Hematopoietic multipotent progenitor cell treated with erythropoietin and hydrocortisone succinate and interleukin-3 and kit ligand, for 15 days (in vitro differentiated cells): ENCODE measurements around the gene LRRC1.

Experiments
- DNase-seq: peaks from one replicate; pipeline ENCODE4 v3.0.0-alpha.2; 2015; ENCODE audit warnings: low spot score

Gene LRRC1

DNA sequence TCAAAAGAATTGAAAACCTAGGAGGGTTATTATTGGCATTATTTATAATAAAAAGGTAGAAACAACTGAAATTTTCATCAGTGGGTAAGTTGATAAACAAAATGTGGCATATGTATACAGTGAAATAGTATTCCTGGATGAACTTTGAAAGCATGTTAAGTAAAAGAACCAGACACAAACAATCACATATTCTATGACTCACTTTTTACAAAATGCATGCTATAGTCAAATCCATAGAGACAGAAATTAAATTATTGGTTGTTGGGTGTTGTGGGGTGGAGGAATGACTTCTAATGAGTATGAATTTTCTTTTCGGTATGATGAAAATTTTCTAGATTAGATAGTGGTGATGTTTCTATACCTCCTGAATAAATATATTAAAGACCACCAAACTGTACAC, 94.6 kb downstream of the LRRC1 start:
- DNase-seq, result no peak

DNA sequence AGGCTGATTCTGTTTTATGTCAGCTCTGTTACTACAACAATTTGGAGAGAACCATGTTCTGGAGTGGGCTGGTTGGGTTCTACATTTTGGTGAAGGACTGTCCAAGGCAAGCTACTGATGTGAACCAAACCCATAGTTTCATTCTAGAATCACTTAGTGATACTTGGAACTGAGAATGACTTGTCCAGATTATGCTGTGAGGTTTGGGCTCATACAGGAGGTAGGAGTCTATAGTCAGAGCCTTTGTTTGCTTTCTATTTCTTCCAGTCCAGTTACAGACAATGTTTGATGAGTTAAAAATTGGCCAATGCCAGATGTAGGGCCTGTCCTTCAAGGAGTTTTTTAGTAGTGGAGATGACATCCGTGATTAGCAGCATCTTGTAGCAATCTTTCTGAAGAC, 97.9 kb downstream of the LRRC1 start:
- DNase-seq, result no peak

DNA sequence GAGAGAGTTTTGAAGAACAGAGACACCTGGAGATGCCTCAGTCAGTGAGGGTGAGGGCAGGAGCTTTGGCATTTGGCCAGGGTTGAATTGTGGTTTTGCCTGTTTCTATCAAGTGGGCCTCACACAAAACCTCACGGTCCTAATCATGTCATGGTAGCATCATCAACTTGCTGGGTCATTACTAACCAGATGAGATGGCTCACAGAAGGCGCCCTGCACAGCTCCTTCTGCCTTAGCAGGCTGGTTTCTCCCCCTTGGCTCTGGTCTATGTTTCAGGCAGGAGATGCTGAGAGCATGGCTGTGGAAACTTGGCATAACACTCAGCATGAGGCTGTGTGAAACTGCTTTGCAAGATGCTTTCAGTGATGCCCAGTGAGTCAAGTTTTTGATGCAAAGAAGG, 99.3 kb downstream of the LRRC1 start:
- DNase-seq, result no peak

DNA sequence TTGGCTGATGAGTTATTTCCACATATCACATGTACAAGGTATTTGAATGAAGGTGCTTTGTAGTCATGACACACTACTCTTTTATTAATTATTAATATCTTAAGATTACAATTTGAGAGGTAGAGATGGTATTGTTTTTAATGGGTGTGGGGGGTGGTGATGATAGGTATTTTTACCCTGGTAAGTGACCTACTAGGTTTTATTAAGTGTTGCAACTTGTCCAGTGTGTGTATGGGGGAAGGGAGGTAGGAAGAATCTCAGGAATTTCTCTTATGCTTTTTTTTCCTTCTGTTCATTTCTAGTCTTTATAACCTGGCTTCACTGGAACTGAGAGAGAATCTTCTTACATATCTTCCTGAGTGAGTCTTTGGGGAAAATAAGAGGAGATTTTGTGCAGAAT, 101.4 kb downstream of the LRRC1 start:
- DNase-seq, result no peak

DNA sequence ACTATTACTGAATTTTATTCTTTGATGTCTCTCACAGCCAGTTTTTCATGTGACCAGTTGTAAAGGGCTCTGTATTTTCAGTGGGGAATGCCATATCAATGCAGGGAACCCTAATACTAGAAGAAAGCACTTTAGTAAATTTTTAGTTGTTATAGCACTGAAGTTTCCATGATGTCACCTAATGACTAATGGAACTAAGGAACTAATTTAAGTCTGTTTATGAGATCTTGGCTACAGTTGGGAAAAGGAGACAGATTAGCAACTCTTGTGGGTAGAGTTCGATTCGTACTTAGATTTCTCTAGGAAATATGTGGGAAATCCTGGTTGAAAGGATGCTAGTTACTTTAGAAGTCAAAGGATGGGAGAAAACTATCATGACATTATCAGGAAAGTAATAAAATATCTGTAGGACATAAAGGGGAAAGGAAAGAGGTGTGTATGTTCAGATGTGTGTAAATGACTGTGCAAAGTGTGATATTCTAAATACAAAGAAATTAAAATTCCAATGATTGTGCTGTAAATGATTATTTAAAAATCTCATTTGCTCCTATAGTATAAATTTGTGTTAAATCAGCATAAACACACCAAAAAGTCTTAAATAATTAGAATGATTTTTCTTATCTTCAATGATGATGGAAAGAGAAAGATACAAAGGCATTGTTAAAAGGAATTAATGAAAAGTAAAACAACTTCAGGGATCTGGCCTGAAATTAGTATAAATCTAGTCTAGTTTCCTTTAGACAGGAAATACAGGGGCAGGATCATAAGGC, 103.4 kb downstream of the LRRC1 start:
- no peak for DNase-seq

DNA sequence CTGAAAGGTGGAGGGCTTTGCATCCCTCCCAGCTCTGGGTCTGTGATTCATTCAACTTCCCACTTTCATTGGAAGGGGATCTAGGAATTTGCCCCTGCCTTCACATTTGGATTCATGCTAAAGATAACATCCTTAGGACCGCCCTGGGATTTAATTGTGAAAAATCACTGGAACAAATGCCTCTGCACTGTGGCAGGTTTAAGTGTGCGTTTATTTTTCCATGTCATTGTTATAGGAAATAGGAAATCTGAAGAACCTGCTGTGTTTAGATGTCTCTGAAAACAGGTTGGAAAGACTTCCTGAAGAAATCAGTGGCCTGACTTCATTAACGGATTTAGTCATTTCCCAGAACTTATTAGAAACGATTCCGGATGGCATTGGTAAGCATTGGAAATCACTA, 104.7 kb downstream of the LRRC1 start:
- no peak for DNase-seq

DNA sequence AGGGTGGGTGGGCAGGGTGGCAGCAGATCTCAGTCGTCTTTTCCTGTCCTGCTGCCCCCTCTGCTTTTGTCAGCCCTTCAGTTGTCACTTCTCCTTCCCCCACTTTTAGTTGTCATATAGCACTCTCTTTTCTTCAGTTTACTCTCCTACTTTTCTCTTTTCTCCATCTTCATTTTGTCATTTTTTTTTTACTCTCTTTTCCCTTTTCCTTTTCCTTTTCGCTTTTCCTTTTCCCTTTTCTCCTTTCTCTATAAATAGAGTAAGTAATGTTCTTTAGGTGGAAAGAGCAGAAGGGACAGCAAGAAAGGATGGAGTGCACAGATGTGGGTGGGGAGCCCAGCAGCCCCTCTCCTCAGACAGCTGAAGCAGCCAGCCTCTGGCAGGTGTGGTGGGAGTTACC, 108.6 kb downstream of the LRRC1 start:
- no peak for DNase-seq

DNA sequence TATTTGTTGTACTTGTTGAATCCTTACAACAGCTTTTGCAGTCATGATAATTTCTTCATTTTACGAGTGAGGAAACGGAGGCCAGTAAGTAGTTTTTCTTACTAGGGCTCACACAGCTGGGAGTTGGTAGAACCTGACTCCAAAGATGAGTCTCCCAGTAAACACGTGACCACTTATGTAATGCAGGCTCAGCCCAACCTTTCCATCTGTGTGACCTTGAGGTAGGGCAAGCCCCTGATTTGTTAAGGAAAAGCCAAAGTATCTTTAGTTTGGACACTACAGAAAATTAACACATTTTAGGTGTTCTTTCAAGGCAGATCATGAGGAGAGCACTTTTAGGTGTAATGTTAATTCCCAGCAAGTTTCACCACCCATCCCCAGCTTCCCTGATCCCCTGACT, 111.3 kb downstream of the LRRC1 start:
- no peak for DNase-seq

DNA sequence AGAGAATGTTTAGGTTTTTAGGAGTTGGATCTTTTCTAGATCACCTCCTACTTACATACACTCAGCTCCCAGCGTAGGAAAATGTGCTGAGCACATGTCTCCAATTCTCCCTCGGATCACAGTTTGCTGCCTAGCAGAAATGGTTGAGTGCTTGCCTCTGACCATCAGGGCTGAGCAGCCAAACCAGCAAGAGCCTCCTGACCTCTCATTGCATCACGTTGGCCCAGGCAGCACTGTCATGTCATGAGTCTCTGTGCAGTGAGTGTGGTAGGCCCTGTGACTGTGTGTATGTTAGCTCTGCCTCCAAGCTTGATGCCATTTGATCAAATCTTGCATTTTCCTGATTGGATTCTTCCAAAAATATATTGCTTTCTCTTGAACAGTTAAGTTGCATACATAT, 112.0 kb downstream of the LRRC1 start:
- no peak for DNase-seq

DNA sequence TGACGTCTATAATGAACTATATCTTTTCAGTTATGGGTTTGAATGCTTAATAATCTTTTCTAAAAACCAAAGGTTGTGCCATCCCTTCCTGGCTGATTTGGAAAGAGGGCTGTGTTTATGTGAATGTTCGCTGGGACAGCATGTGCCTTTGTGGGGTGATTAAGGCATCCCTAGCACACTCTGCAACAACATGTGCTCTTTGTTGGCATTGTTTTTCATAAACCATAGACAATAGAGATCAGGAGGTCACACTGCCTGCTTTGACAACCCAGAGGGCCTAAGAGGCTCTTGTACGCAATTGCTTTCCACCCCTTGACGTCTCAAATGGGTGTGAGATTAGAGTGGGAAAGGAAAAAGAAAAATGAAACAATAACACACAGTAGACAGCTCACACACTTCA, 116.0 kb downstream of the LRRC1 start:
- no peak for DNase-seq

DNA sequence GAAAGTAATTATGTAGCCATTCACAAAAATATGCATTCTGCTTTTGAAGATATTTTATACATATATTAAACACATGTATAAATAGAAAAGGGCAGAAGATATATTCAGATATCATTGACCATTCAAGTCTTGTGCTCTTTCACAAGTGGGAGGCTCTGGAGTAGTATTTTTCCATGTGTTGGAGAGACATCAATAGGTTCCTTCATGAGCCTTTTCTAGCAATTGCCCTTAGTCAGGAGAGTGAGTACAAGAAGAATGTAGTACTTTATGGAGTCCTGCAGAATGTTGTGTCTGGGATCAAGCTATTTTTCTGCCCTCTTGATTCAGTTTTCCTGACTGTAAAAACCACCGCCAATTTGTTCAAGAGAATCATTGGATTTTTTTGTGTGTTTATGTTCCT, 117.9 kb downstream of the LRRC1 start:
- no peak for DNase-seq

DNA sequence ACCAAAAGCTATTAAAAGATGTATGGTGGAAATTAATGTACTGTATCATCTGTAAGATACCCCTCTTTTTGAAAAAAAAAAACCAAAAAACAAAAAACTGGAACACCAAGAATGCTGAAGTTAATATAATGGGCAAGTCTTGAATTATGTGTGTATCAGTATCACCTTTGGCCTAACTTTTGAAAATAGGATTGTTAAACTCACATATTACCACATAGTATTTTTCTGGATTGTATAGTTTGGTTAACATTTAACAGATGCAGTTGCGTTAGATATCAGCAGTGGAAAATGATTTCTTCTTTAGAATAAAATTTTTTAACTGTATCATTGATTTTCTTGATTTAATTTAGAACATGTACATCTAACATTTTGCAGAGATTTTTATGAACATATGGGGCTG, 118.5 kb downstream of the LRRC1 start:
- DNase-seq, result no peak

DNA sequence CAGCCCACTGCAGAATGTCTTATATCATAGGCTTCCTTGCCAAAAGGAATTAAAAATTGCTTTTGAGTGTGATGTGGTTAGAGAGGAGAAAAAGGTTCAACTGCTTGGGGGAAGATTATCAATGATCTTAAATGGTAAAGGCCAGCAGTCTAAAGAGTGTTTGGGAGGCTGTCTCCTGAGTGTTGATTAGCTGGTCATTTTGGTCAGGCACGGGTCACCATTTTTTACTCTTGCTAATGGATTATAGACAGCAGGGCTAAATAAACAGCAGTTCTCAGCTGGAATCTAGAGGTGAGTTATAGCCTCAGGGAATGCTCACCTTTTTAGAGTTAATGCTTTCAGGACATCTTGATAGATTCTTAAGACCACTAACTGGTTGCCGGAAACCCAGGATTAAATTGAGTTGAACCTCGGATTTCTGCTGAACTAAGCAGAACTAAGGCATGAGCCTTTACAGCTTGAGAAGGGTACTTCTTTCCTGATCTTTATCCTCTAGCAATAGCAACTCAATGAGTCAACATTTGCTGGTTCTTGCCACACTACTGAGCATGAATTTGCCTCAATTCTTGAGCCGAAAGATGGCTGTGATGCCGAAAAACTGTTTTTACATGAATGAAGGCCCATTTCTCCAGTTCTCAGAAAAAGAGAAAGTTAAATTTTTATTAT, 120.4 kb downstream of the LRRC1 start:
- no peak for DNase-seq

DNA sequence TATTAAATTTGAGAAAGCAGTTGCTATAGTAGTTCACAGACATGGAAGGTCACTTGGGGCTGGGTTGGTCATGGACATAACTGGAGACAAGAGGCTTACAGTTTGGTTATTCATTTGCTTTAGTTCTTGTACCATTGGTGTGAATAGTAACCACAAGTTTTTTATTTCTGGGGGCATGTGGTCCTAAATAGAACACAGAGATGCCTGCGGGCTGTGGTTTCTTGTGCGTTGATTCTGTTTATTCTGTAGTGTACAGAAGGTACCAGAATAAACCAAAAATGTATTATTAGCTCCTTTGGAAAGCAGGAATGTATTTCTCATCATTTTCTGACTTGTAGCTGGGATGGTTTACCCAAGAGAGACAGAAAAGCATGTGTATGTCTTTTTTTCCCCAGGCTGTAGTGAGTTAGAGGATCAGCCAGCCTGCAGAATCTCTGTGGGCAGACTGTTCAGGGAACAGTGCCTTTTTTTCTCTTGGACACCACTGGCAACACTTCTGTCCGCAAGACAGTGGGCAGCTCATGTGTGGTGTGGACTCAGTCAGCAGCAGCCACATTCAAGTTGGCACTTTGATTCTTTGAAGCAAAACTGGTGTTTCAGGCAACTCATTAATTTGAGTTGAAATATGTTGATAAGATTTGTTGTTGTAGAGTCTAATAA, 122.1 kb downstream of the LRRC1 start:
- DNase-seq, result no peak

DNA sequence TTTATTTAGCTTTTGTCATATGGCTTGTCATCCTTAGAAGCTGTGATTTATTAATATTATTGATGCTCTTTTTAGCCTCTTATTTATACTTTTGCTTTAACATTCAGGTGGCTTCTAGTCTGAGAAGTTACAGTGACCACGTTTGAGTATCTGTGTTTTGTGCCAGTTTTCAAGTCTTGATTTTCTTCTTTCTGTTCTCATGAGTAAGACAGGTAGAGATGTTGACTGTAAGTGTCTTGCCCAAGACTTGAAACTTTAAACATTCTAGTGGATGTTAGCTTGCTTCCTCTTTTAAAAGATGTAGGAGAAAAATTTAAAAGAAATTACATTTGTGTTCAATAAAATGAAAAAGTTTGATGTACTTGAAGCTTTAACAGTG, 122.6 kb downstream of the LRRC1 start:
- no peak for DNase-seq

DNA sequence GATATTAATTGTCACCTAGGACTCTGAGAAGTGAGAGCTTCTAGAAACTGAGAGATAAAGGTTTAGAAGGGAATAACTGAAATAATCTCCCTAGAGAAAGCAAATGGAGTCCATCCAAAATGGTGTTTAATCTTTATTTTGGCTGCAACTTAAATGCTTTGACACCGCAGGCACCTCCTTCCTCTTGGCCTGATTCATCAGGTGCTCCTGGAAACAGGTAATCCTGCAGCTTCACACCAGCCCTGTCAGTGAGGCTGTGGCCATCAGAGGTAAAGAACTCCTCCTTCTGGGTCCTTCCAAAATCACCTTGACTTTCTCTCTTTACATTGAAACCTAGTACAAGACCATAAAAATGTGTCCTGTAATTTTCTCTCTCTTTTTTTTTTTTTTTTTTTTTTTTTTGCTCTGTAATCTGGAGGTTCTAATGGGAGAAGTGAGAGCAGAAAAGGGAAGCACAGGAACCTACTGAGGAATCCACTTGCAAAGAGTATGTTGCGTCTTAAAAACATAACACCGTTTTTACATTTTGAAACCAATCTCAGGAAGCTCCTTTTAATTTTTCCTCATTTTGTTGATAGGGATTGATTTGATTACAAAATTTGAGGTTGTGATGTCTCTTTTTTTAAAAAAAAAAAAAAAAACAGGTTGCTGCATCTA, 124.2 kb downstream of the LRRC1 start:
- DNase-seq, result no peak

DNA sequence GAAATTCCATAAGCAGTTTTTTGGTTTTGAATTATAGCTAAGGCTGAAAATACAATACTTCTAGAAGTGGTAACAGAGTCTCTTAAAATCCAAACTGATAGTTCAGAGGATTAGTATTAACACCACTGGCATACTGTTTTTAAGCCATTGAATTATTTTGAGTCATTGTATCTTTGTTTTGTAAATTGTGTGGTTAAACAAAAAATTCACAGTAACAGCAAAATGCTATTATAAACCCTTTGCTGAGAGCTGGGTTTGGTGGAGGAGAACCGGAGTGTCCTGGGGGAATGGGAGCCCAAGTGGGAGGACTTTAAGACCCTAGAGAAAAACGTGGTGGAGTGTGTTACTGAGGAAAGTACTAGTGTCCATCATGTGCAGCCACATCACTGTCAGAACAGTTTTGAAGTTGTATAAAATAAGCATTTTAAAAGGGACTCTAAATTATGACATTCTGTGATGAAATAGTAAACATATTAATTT, 125.1 kb downstream of the LRRC1 start:
- no peak for DNase-seq

DNA sequence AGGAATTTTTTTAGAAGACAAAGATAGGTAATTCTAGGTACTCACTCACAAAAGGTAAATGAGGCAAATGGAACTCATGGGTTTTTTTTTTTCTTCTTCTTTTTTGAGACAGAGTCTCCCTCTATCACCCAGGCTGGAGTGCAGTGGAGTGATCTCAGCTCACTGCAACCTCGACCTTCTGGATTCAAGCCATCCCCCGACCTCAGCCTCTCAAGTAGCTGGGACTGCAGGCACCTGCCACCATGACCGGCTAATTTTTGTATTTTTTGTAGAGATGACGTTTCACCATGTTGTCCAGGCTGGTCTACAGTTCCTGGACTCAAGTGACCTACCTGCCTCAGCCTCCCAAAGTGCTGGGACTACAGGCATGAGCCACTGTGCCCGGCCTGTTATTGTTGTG, 126.1 kb downstream of the LRRC1 start:
- DNase-seq, result no peak

DNA sequence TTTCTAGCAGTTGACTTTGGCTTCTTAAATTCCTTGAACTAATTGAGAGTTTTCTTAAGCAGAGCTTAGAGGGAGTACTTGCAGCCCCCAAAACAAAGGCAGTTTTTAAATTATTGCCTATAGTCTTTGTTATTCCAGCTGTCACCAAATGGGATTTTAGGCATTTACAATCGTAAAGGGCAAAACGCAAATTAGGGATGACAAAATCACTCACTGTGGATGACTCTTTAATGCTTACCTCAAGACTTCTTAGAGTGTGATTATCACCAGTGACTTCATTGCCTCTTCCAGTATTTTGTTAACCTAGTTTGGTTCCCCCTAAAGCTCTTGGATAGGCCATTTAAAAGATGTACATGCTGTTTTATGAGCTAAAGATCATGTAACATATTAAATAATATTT, 126.8 kb downstream of the LRRC1 start:
- no peak for DNase-seq

DNA sequence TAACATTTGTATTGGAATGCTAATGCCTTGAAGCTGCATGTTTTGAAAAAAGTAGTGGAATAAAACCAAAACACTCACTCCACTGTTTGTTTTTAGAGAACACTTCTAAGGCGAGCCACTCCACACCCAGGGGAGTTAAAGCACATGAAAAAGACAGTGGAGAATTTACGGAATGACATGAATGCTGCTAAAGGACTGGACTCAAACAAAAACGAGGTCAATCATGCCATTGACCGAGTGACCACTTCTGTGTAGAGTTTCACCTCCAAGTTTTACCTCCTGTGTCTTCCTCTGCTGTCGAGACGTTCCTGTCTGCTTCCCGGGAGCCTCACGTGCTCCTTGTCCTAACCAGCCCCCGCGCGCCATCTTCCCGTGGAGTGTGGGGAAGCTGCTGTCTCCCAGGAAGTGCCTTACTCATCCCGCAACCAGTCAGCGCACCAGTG, 127.8 kb downstream of the LRRC1 start:
- no peak for DNase-seq

DNA sequence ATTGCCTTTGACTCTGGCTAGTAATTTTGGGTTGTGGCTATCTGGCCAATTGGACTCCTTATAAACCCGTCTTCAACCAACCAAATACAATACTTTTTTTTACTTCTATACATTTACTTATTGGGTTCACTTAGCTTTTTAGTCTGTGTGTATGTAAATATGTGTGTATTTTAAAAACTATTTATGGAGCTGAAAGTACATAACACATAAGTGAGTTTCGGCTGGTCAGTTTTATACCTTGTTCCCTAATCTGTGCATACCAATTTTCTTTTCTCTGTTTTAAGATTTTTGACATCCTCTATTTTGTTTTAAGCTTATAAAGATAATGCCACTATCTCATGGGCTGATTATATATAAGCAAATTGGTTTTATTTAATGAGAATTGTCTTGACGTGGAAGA, 129.5 kb downstream of the LRRC1 start:
- no peak for DNase-seq

DNA sequence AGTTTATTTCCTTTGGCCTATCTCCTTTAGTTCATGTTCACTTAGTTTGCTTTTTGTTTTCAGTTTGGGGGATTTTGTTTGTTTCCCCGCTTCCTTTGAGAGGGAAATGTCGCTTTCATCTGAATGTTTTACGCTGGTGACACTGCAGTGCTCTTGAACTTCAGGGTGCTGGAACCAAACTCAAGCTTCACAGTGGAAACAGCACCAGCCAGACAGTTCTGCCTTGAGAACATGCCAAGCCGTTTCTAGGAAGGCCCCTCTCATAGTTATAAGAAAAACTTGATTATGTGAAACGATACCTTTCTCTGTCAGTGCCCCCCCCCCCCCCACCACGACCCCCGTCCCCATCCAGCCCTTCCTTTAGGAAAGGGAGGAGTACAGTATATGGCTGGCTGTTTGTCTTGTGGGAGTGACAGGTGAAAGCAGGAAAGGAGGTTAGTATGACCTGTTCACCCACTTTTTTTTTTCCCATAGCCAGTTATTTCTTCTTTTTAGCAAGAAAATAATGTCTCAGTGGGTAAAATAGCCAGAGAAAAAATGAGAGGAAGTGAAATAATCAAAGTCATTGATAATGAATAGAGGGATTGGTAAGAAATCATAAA, 130.1 kb downstream of the LRRC1 start:
- DNase-seq, result no peak
